Smooth muscle cell of the brain vasculature (primary cell): Measurements from ENCODE around the gene TMPRSS11A.

Experiments
- DNase-seq: peaks from one replicate; pipeline ENCODE4 v3.0.0-alpha.2; 2012; ENCODE audit warnings: low read depth, low spot score

TMPRSS11A gene

GRCh38 chr4:67912080-67912479 lies 51.2 kb downstream of the TMPRSS11A start:
- DNase-seq, result no peak

GRCh38 chr4:67911638-67912037 lies 51.7 kb downstream of the TMPRSS11A start:
- no peak for DNase-seq

GRCh38 chr4:67911141-67911540 lies 52.2 kb downstream of the TMPRSS11A start:
- no peak for DNase-seq

- DNase-seq, result no peak
Measured at GRCh38 chr4:67910585-67910905, 52.7 kb downstream of the TMPRSS11A start.

- peak; percentile 9 for DNase-seq
Measured at GRCh38 chr4:67909905-67910584, 53.2 kb downstream of the TMPRSS11A start.

GRCh38 chr4:67907650-67908049 lies 55.6 kb downstream of the TMPRSS11A start:
- no peak for DNase-seq

- DNase-seq, result no peak
Measured at GRCh38 chr4:67899096-67899495, 64.2 kb downstream of the TMPRSS11A start.

GRCh38 chr4:67897686-67898085 lies 65.6 kb downstream of the TMPRSS11A start:
- DNase-seq, result no peak

GRCh38 chr4:67896421-67897065 lies 66.8 kb downstream of the TMPRSS11A start:
- DNase-seq, result no peak

GRCh38 chr4:67894659-67895058 lies 68.6 kb downstream of the TMPRSS11A start:
- DNase-seq, result no peak

GRCh38 chr4:67892905-67893304 lies 70.4 kb downstream of the TMPRSS11A start:
- no peak for DNase-seq

- no peak for DNase-seq
Measured at GRCh38 chr4:67892253-67892652, 71.0 kb downstream of the TMPRSS11A start.

- no peak for DNase-seq
Measured at GRCh38 chr4:67891645-67892044, 71.6 kb downstream of the TMPRSS11A start.

GRCh38 chr4:67886281-67886680 lies 77.0 kb downstream of the TMPRSS11A start:
- DNase-seq, result no peak

- no peak for DNase-seq
Measured at GRCh38 chr4:67885762-67886161, 77.5 kb downstream of the TMPRSS11A start.

- DNase-seq, result no peak
Measured at GRCh38 chr4:67884701-67885100, 78.6 kb downstream of the TMPRSS11A start.

- DNase-seq, result no peak
Measured at GRCh38 chr4:67883902-67884301, 79.4 kb downstream of the TMPRSS11A start, which contains the start of gene TMPRSS11D. Gene TMPRSS11D (minus strand): TSS chr4:67884002. CDS start chr4:67883933, 69 bp downstream.

- no peak for DNase-seq
Measured at GRCh38 chr4:67883458-67883857, 79.8 kb downstream of the TMPRSS11A start.

- DNase-seq, result no peak
Measured at GRCh38 chr4:67880866-67881610, 82.3 kb downstream of the TMPRSS11A start.

GRCh38 chr4:67879486-67879885 lies 83.8 kb downstream of the TMPRSS11A start:
- no peak for DNase-seq

GRCh38 chr4:67877086-67877485 lies 86.2 kb downstream of the TMPRSS11A start:
- DNase-seq, result no peak

- no peak for DNase-seq
Measured at GRCh38 chr4:67874986-67875385, 88.3 kb downstream of the TMPRSS11A start.

GRCh38 chr4:67873116-67873515 lies 90.2 kb downstream of the TMPRSS11A start:
- DNase-seq, result no peak
